OCI-LY3 (cell line): ENCODE data around the gene TPPP2.

ENCODE experiments used
- EZH2phosphoT487 ChIP-seq: fragments of 200-600 bp; shearing (Covaris generic); IDR thresholded peaks from 2 replicates; pipeline ENCODE4 v1.6.1; 2018; ENCODE audit warnings: antibody characterized with exemption, mixed run types, low read depth
- TF ChIP-seq, protein P1 (sequence below): fragments of 200-600, 300-600 bp; sonication (generic); IDR thresholded peaks from 2 replicates; pipeline ENCODE4 v1.5.1; 2014; ENCODE audit warnings: antibody characterized with exemption, low read length, low read depth

DNA sequence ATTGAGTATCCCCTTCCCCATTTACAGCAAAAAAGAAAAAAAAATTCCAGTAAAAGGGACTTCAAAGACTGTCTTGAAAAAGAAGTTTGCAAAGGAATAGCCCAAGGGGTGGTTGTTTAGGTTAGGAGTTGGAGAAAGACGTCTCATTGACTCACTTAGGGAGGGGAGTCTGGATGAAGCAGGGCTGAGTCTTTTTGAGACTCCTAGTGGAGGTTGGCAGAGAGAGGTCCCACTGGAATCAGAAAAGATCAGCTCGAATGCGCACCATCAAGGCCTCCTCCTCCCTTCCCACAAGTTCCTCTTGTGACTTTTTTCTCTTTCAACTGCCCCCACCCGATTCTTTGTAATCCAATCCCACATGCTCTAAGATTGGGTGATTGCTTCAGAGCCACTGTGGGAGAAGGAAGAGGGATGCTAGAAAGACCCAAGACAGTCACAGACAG, 42.0 kb downstream of the TPPP2 start:
- no peak for TF ChIP-seq EZH2phosphoT487
- TF ChIP-seq, protein P1, sequence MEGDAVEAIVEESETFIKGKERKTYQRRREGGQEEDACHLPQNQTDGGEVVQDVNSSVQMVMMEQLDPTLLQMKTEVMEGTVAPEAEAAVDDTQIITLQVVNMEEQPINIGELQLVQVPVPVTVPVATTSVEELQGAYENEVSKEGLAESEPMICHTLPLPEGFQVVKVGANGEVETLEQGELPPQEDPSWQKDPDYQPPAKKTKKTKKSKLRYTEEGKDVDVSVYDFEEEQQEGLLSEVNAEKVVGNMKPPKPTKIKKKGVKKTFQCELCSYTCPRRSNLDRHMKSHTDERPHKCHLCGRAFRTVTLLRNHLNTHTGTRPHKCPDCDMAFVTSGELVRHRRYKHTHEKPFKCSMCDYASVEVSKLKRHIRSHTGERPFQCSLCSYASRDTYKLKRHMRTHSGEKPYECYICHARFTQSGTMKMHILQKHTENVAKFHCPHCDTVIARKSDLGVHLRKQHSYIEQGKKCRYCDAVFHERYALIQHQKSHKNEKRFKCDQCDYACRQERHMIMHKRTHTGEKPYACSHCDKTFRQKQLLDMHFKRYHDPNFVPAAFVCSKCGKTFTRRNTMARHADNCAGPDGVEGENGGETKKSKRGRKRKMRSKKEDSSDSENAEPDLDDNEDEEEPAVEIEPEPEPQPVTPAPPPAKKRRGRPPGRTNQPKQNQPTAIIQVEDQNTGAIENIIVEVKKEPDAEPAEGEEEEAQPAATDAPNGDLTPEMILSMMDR, result no peak
